Caco-2 (cell line): ENCODE results near the gene C2CD3. TPM values are rescaled to one million over a fixed set of nuclear protein-coding genes. Genes with fewer than 3 reads are reported as not detected.

Experiments
- BruUV-seq: library from RNA; stranded (reverse); fragments of 400-500 nt; replicated peaks from 2 replicates; lab custom pipeline; 2021; lab: Mats Ljungman, UMichigan
- CTCF ChIA-PET: fragments of 300-600 bp; sonication (Branson Sonifier 250); formaldehyde crosslinking; loops from one replicate; lab custom pipeline; 2022; ENCODE audit warnings: antibody characterized with exemption; lab: Charles Lee
- POLR2A ChIA-PET: fragments of 300-600 bp; sonication (Branson Sonifier 250); formaldehyde crosslinking; loops from one replicate; lab custom pipeline; 2022; ENCODE audit warnings: antibody characterized with exemption; lab: Charles Lee
- DNase-seq, 2 experiments: peaks; one replicate each; pipeline versions ENCODE4 v3.0.0 to v3.0.0-alpha.2; 2020 to 2022
- H3K27me3 ChIP-seq: replicated peaks from 2 replicates; pipeline ENCODE4 v1.6.0; 2011; ENCODE audit warnings: low read length; ENCODE audit not compliant: control insufficient read depth, insufficient read depth
- H3K36me3 ChIP-seq: 2 replicates; pipeline ENCODE4 v1.5.1; 2011; ENCODE audit warnings: low read length; ENCODE audit not compliant: control insufficient read depth, insufficient read depth
- H3K4me1 ChIP-seq: fragments of 250-450 bp; sonication (Bioruptor Pico); 2 replicates; pipeline ENCODE4 v1.5.1; 2020; ENCODE audit warnings: mild to moderate bottlenecking
- H3K4me3 ChIP-seq: 2 replicates; pipeline ENCODE4 v1.5.1; 2011; ENCODE audit warnings: low read depth, mild to moderate bottlenecking, control low read depth, low read length
- H3K9me3 ChIP-seq: fragments of 250-450 bp; sonication (Bioruptor Pico); 2 replicates; pipeline ENCODE4 v1.5.1; 2020; ENCODE audit warnings: mild to moderate bottlenecking, moderate library complexity
- H3K27ac Mint-ChIP-seq: one replicate; pipeline ENCODE4 v1.8.0; 2022; ENCODE audit warnings: mixed read lengths; ENCODE audit not compliant: unreplicated experiment
- H3K27me3 Mint-ChIP-seq: one replicate; pipeline ENCODE4 v1.8.0; 2022; ENCODE audit warnings: mixed read lengths; ENCODE audit not compliant: insufficient read depth, unreplicated experiment
- H3K36me3 Mint-ChIP-seq: one replicate; pipeline ENCODE4 v1.8.0; 2022; ENCODE audit warnings: mild to moderate bottlenecking, mixed read lengths; ENCODE audit not compliant: insufficient read depth, unreplicated experiment
- H3K4me1 Mint-ChIP-seq: one replicate; pipeline ENCODE4 v1.8.0; 2022; ENCODE audit warnings: low read depth, mixed read lengths; ENCODE audit not compliant: unreplicated experiment
- H3K4me3 Mint-ChIP-seq: one replicate; pipeline ENCODE4 v1.8.0; 2022; ENCODE audit warnings: mild to moderate bottlenecking, moderate library complexity, mixed read lengths; ENCODE audit not compliant: unreplicated experiment
- H3K9me3 Mint-ChIP-seq: one replicate; pipeline ENCODE4 v1.8.0; 2022; ENCODE audit warnings: mixed read lengths; ENCODE audit not compliant: unreplicated experiment
- intact Hi-C: fragments of 100-400 bp; cut with micrococcal nuclease; formaldehyde crosslinking; loops from one replicate; pipeline ENCODE4 v1.10.0; 2022; ENCODE audit not compliant: unreplicated experiment
- total RNA-seq: library from RNA; stranded (reverse); gene quantifications from 2 replicates; pipeline ENCODE4 v1.2.3, GENCODE V29; 2022
- TF ChIP-seq, protein P1 (sequence below), 2 experiments: fragments of 200-600 bp in 1 of 2; IDR thresholded peaks; 1 replicate in 1 of 2; 2 replicates in 1 of 2; pipeline versions ENCODE4 v1.5.1 to v1.8.0; 2011 to 2022; ENCODE audit warnings: antibody characterized with exemption in 1 of 2, control low read depth in 1 of 2, inconsistent platforms in 1 of 2, low read depth in 1 of 2, low read length in 1 of 2, mild to moderate bottlenecking in 1 of 2, moderate library complexity in 1 of 2; ENCODE audit not compliant: insufficient read depth in 1 of 2, severe bottlenecking in 1 of 2, unreplicated experiment in 1 of 2

C2CD3 gene
- total RNA-seq, 1 experiment from 2014 or later, result 47.5 TPM

GRCh38 chr11:74015919-74016684, 154.7 kb downstream of the C2CD3 start:
- BruUV-seq, result no TSS peak
- TF ChIP-seq, protein P1, sequence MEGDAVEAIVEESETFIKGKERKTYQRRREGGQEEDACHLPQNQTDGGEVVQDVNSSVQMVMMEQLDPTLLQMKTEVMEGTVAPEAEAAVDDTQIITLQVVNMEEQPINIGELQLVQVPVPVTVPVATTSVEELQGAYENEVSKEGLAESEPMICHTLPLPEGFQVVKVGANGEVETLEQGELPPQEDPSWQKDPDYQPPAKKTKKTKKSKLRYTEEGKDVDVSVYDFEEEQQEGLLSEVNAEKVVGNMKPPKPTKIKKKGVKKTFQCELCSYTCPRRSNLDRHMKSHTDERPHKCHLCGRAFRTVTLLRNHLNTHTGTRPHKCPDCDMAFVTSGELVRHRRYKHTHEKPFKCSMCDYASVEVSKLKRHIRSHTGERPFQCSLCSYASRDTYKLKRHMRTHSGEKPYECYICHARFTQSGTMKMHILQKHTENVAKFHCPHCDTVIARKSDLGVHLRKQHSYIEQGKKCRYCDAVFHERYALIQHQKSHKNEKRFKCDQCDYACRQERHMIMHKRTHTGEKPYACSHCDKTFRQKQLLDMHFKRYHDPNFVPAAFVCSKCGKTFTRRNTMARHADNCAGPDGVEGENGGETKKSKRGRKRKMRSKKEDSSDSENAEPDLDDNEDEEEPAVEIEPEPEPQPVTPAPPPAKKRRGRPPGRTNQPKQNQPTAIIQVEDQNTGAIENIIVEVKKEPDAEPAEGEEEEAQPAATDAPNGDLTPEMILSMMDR (IDR thresholded peaks at IDR 0.05; ENCODE audit: insufficient read depth in 1 of 2, low read depth in 1 of 2, low read length in 1 of 2, severe bottlenecking in 1 of 2, unreplicated experiment in 1 of 2), result no peak
- no peak overlapping the region for H3K4me3 Mint-ChIP-seq
- intact Hi-C loops, result no loop called here
- no peaks in the 10 kb centered on the region for H3K27me3 Mint-ChIP-seq
- no peaks in the 10 kb centered on the region for H3K36me3 ChIP-seq
- ChIA-PET CTCF (no interaction called here), POLR2A (no interaction called here)
- H3K9me3 Mint-ChIP-seq, result no peaks in the 10 kb centered on the region
- no peak overlapping the region for H3K27ac Mint-ChIP-seq
- H3K4me1 Mint-ChIP-seq, result no peaks in the 10 kb centered on the region
- no peaks in the 10 kb centered on the region for H3K9me3 ChIP-seq
- no peak for DNase-seq
- no peaks in the 10 kb centered on the region for H3K27me3 ChIP-seq
- H3K36me3 Mint-ChIP-seq, result peaks cover 5% of the 10 kb centered on the region
- peaks cover 23% of the 10 kb centered on the region for H3K4me1 ChIP-seq
- no peak overlapping the region for H3K4me3 ChIP-seq

DNA sequence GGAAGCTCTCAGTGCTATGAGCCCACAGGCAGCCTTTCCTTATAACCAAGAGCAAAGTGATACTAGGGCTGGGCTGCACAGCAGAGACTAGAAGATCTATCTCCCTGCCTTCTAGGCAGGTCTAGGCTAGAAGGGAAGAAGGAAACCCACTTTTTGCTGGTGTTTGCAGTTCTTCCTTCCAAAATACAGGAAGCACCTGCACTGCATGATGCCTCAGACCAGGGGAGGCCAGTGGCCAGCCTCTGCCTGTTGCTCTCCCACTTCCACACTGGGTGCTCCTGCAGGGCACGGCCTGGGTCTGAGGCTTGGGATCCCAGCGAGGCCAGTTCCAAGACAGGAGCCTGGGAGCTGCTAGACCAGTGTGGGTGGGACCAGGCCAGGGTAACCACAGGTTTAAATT, 155.9 kb downstream of the C2CD3 start:
- Mint-ChIP-seq H3K4me3 (no peak overlapping the region), H3K9me3 (no peaks in the 10 kb centered on the region)
- CTCF ChIA-PET, result no interaction called here

GRCh38 chr11:74013141-74013540, 157.7 kb downstream of the C2CD3 start:
- POLR2A ChIA-PET, result no interaction called here

More for the DNA sequence above, 155.9 kb downstream of the C2CD3 start:
- Histone ChIP-seq H3K27me3 (no peaks in the 10 kb centered on the region), H3K9me3 (no peaks in the 10 kb centered on the region), H3K4me3 (no peak overlapping the region), H3K4me1 (peaks cover 21% of the 10 kb centered on the region), H3K36me3 (no peaks in the 10 kb centered on the region)
- no TSS peak for BruUV-seq
- POLR2A ChIA-PET, result no interaction called here
- H3K27me3 Mint-ChIP-seq, result no peaks in the 10 kb centered on the region
- no peak for DNase-seq
- intact Hi-C loops, result no loop called here
- H3K27ac Mint-ChIP-seq, result no peak overlapping the region
- peaks cover 5% of the 10 kb centered on the region for H3K36me3 Mint-ChIP-seq
- no peaks in the 10 kb centered on the region for H3K4me1 Mint-ChIP-seq
- TF ChIP-seq, protein P1 (IDR thresholded peaks at IDR 0.05; ENCODE audit: insufficient read depth in 1 of 2, low read depth in 1 of 2, low read length in 1 of 2, severe bottlenecking in 1 of 2, unreplicated experiment in 1 of 2), result no peak

More at GRCh38 chr11:74013141-74013540, 157.7 kb downstream of the C2CD3 start:
- Mint-ChIP-seq H3K4me1 (no peaks in the 10 kb centered on the region), H3K9me3 (no peaks in the 10 kb centered on the region), H3K27ac (no peak overlapping the region), H3K4me3 (no peak overlapping the region), H3K27me3 (no peaks in the 10 kb centered on the region), H3K36me3 (peaks cover 5% of the 10 kb centered on the region)
- Histone ChIP-seq H3K36me3 (no peaks in the 10 kb centered on the region), H3K27me3 (no peaks in the 10 kb centered on the region), H3K4me3 (no peak overlapping the region), H3K4me1 (peaks cover 3% of the 10 kb centered on the region; the same call in 1 of the 2 replicates), H3K9me3 (no peaks in the 10 kb centered on the region)
- no TSS peak for BruUV-seq
- CTCF ChIA-PET, result no interaction called here
- no peak for DNase-seq
- intact Hi-C loops, result no loop called here
- TF ChIP-seq, protein P1 (IDR thresholded peaks at IDR 0.05; ENCODE audit: insufficient read depth in 1 of 2, low read depth in 1 of 2, low read length in 1 of 2, severe bottlenecking in 1 of 2, unreplicated experiment in 1 of 2), result no peak
